ENCODE measurements around the gene PA2G4.

PA2G4 gene

GRCh38 chr12:56084958-56085543, 19.3 kb upstream of the PA2G4 start:
- no peak for TF ChIP-seq ZFX (IDR thresholded peaks at IDR 0.05; ENCODE audit: borderline replicate concordance)
- peak; percentile 57 for TF ChIP-seq CTCF (IDR thresholded peaks at IDR 0.05)
- peak overlapping the region; percentile 99 for H3K27ac ChIP-seq

- peak overlapping the region; percentile 99 for H3K27ac ChIP-seq
These were observed 18.3 kb upstream of the PA2G4 start for GRCh38 chr12:56086096-56086495.

GRCh38 chr12:56086608-56087007, 17.8 kb upstream of the PA2G4 start:
- TF ChIP-seq ZFX (IDR thresholded peaks at IDR 0.05; ENCODE audit: borderline replicate concordance) (no peak), CTCF (IDR thresholded peaks at IDR 0.05) (no peak)
- peak overlapping the region; percentile 99 for H3K27ac ChIP-seq

More at GRCh38 chr12:56086096-56086495, 18.3 kb upstream of the PA2G4 start:
- no peak for TF ChIP-seq ZFX (IDR thresholded peaks at IDR 0.05; ENCODE audit: borderline replicate concordance)
- TF ChIP-seq CTCF (IDR thresholded peaks at IDR 0.05): no peak

- H3K27ac ChIP-seq: peak overlapping the region; percentile 99
- TF ChIP-seq ZFX (IDR thresholded peaks at IDR 0.05; ENCODE audit: borderline replicate concordance): no peak
- no peak for TF ChIP-seq CTCF (IDR thresholded peaks at IDR 0.05)
These were observed 17.1 kb upstream of the PA2G4 start for GRCh38 chr12:56087220-56087619.

GRCh38 chr12:56097738-56098137, 6.6 kb upstream of the PA2G4 start:
- no peak for TF ChIP-seq ZFX (IDR thresholded peaks at IDR 0.05; ENCODE audit: borderline replicate concordance)
- TF ChIP-seq CTCF (IDR thresholded peaks at IDR 0.05): no peak
- H3K27ac ChIP-seq: no peak overlapping the region

GRCh38 chr12:56098592-56098991, 5.8 kb upstream of the PA2G4 start:
- no peak overlapping the region for H3K27ac ChIP-seq
- TF ChIP-seq ZFX (IDR thresholded peaks at IDR 0.05; ENCODE audit: borderline replicate concordance) (no peak), CTCF (IDR thresholded peaks at IDR 0.05) (no peak)

GRCh38 chr12:56099787-56100186, 4.6 kb upstream of the PA2G4 start:
- peak overlapping the region; percentile 20 for H3K27ac ChIP-seq
- TF ChIP-seq CTCF (IDR thresholded peaks at IDR 0.05) (no peak), ZFX (IDR thresholded peaks at IDR 0.05; ENCODE audit: borderline replicate concordance) (no peak)
